Ovary (tissue), 3 donors: ENCODE results near the gene SLC6A16.

Experiments used
- CTCF ChIP-seq, 3 donors: fragments of 450-650 bp in 2 of 3; fragments of 200-600 bp in 1 of 3; IDR thresholded peaks; one replicate each; pipeline versions ENCODE4 v1.5.1 to v1.8.0; 2016 to 2022; ENCODE audit warnings: antibody characterized with exemption in 3 of 3, mild to moderate bottlenecking in 1 of 3
- EP300 ChIP-seq: sonication (generic); formaldehyde crosslinking; IDR thresholded peaks from one replicate; pipeline ENCODE4 v1.6.1; 2017; ENCODE audit warnings: antibody characterized with exemption
- POLR2A ChIP-seq: fragments of 450-650 bp; IDR thresholded peaks from one replicate; pipeline ENCODE4 v1.6.1; 2017; ENCODE audit warnings: antibody characterized with exemption, mild to moderate bottlenecking, moderate library complexity
- donor health status: DM: no; HTN: no; CAD: no.

GRCh38 chr19:49290517-49290916 is 34.5 kb downstream of the SLC6A16 start:
- TF ChIP-seq CTCF (IDR thresholded peaks at IDR 0.05) (no peak), EP300 (no peak), POLR2A (no peak)
